T47D (cell line): ENCODE measurements around the gene MAN1A1.

ENCODE experiments used
- DNase-seq, 2 experiments: peaks; one replicate each; pipeline versions ENCODE4 v3.0.0 to v3.0.0-alpha.2; 2011 to 2012; ENCODE audit warnings: low read depth in 1 of 2, low spot score in 1 of 2
- JUND ChIP-seq: IDR thresholded peaks from 2 replicates; pipeline ENCODE4 v1.6.1; 2012; ENCODE audit warnings: low read depth
- in situ Hi-C: cut with HindIII; loops from 2 replicates; pipeline ENCODE4 v1.10.0; 2016; ENCODE audit warnings: low sequenced_read_pairs, low pct_unique_long_range_greater_than_20kb

Gene MAN1A1

DNA sequence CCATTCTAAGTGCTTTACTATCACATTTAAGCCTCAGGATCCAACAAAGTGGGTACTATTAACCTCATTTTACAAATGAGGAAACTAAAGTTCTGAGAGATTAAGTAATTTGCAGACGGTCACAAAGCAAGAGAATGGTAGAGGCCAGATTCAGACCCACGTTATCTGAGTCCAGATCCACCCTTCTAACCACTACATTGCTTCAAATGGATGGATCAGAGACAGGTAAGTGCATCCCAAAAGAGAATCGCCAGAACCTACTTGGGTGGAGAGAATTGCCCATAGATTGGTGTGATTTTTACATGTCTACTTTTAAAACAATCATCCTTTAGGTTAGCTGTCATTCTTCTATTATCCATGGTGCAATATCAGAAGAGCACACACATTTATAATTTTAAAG is 7.1 kb downstream of the MAN1A1 start:
- in situ Hi-C loops: no loop called here
- TF ChIP-seq JUND: no peak
- no peak for DNase-seq

- in situ Hi-C loops: no loop called here
- TF ChIP-seq JUND: no peak
- DNase-seq: no peak
These were observed 8.6 kb downstream of the MAN1A1 start for GRCh38 chr6:119340796-119341487.

DNA sequence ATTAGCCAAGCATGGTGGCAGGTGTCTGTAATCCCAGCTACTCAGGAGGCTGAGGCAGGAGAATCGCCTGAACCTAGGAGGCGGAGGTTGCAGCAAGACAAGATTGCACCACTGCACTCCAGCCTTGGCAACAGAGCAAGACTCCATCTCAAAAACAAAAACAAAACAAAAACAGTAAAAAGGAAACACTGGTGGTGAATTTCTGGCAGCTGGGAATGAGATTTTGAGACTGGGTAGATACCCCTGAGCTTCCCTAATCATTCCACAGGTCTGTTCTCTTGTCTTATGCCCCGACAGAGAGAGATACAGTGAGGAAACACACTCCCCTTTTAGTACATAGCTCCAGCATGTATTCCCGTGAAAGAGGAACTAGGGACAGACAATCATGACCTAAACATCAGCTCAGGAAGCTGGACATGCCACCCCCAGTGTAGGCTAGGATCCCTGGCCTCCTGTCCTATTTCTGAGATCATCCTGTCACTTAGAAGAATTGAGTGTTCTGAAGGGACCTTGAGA is 9.6 kb downstream of the MAN1A1 start:
- no peak for DNase-seq
- no peak for TF ChIP-seq JUND
- in situ Hi-C loops: no loop called here

DNA sequence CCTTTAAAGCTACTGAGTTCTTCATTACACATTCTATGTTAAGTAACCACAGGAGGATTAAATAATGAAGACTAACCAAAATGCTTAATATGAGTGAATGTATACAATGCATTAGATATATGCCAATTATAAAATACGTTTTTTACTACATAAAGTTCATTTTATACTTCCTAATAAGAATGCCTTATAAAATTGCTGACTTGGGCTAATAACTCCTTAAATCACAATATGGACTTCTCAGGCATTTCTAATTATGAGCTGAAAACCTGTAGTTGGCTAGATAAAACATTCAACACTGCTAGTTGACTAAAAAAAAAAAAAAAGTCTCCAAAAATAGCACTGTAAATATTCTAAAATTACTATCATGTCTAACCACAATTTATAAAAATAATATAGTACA is 11.8 kb downstream of the MAN1A1 start:
- no peak for TF ChIP-seq JUND
- DNase-seq: no peak
- in situ Hi-C loops: no loop called here

GRCh38 chr6:119337252-119337651 is 12.3 kb downstream of the MAN1A1 start:
- in situ Hi-C loops: no loop called here
- DNase-seq: no peak
- no peak for TF ChIP-seq JUND

DNA sequence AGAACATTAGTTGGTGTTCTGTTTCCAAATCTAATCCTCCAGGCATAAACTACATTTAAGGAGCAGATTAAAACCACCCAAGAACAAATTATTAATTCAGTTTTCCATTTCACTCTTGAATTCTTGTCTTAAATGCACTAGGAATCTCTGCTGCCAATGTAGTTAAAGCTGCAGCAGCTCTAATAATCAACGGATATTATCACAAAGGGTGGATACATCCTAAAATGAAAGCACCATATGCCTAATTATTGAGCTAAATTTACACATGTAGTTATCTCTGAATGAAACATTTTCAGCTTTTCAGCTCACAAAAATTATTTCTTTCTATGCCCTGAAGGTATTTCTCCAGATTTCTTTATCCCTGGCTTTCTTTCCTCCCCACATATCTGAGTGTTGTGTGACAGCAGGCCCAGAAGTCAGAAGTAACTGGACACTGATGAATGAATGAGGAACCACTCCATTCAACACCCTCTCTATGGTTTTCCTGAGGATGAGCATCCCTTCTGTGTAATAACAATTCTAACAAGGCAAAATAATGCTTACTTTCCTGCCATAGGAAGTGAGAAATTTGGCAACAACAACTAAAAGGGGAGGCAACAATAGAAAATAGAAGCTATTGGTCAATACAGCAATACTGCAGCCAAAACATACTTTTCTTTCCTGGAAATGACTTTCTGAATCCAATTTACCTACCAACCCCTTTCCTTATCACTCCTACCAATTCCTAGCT is 14.9 kb downstream of the MAN1A1 start:
- in situ Hi-C loops: no loop called here
- TF ChIP-seq JUND: no peak

DNA sequence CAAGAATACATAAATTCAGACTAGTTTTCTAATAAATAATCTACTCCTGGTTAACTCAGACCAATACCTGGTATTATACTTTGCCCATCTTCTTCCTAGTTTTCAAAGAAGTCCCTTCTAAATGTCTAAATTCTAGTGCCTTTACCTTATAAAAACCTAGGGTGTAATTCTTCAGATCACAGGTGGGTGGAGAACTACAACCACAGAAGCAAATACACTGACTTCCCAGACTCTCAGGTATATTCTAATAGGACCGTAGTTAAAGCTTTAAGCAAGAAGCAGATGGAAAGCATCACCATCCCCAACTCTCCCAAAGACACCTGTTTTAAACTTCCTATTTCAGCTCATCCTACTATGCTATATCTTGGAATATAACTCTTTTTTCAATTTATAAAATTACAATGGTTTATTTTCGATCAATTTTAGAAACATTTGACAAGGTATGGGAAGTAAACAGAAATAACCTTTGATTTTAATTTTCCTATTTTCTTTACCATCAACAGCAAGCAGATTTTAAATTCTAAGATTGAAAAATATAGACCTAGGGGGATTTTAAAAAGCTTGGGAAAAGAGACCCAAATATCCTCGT is 15.8 kb downstream of the MAN1A1 start:
- DNase-seq: peak; percentile 24 to 58
- TF ChIP-seq JUND: no peak
- in situ Hi-C loops: no loop called here

More for the DNA sequence above, 14.9 kb downstream of the MAN1A1 start:
- DNase-seq: no peak

- DNase-seq: no peak
- no peak for TF ChIP-seq JUND
- in situ Hi-C loops: no loop called here
These were observed 16.4 kb downstream of the MAN1A1 start for GRCh38 chr6:119333063-119333609.

DNA sequence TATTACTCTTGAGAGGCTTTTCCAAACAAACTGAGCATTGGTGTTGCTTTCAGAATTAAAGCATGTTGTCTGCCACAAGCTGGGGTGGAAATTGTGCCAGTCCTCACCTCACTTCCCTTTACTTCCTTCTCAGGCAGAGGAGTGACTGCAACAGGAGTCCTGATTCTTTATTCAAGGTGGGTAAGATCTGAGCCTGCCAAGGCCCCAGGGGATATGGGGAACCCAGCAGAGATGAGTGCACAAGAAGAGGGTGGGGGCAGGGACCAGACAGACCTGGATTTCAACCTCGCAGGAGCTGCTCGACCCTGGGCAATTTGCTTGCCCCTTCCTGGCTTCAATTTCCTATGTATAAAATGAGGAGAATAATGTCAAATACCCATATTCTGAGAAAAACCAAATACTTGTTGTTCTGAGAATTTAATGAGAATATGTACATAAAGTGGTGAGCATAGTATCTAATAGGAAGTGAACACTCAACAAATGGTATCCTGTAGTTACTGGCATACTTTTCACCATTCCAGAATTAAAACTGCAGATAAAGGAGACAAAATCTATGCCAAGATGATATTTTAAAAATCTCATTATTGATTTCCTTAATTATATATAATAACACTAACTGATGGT is 17.8 kb downstream of the MAN1A1 start:
- DNase-seq: no peak
- no peak for TF ChIP-seq JUND
- in situ Hi-C loops: no loop called here

GRCh38 chr6:119330520-119331113 is 18.9 kb downstream of the MAN1A1 start:
- DNase-seq: no peak
- in situ Hi-C loops: no loop called here
- TF ChIP-seq JUND: no peak

GRCh38 chr6:119329794-119330180 is 19.8 kb downstream of the MAN1A1 start:
- TF ChIP-seq JUND: no peak
- in situ Hi-C loops: no loop called here
- DNase-seq: no peak
